Left lobe of liver (tissue), 2 donors: ENCODE data around the gene ABCC4. TPM values are rescaled to one million over a fixed set of nuclear protein-coding genes. Genes with fewer than 3 reads are reported as not detected.
A peak's percentile ranks its signal among the peaks of the same experiment; 100 is the strongest.
"Not testable (repeated sequence)": the region's sequence is repeated elsewhere in the genome, so short reads cannot be mapped to it uniquely, and the experiment has no call there.

ENCODE experiments used
- ATAC-seq: fragments of 200-7000 bp; cut with Tn5 transposase; one replicate; pipeline ENCODE4 v1.9.1; 2020; ENCODE audit warnings: mild to moderate bottlenecking, moderate library complexity
- DNase-seq: peaks from one replicate; pipeline ENCODE4 v3.0.0-alpha.2; 2020; ENCODE audit warnings: low spot score
- total RNA-seq: library from RNA; stranded (reverse); gene quantifications from one replicate; pipeline ENCODE4 v1.2.1, GENCODE V29; 2021
- donor health status: DM: no; HTN: no; CAD: no; lungs with moderate emphysema.
- donor health status: DM: no; HTN: yes; CAD: no.

ABCC4 gene
- total RNA-seq, 1 donor from 2014 or later, result 1.7 TPM

GRCh38 chr13:95174517-95174916 lies 126.7 kb downstream of the ABCC4 start:
- no peak for ATAC-seq

GRCh38 chr13:95168191-95168590 lies 133.1 kb downstream of the ABCC4 start:
- ATAC-seq (no peak), DNase-seq (no peak)

More at GRCh38 chr13:95174517-95174916, 126.7 kb downstream of the ABCC4 start:
- DNase-seq, result no peak

- not testable (repeated sequence) for ATAC-seq, DNase-seq
Observed at GRCh38 chr13:95167003-95167402, 134.2 kb downstream of the ABCC4 start.

- DNase-seq (no peak), ATAC-seq (no peak)
Observed at GRCh38 chr13:95164830-95165229, 136.4 kb downstream of the ABCC4 start.

DNA sequence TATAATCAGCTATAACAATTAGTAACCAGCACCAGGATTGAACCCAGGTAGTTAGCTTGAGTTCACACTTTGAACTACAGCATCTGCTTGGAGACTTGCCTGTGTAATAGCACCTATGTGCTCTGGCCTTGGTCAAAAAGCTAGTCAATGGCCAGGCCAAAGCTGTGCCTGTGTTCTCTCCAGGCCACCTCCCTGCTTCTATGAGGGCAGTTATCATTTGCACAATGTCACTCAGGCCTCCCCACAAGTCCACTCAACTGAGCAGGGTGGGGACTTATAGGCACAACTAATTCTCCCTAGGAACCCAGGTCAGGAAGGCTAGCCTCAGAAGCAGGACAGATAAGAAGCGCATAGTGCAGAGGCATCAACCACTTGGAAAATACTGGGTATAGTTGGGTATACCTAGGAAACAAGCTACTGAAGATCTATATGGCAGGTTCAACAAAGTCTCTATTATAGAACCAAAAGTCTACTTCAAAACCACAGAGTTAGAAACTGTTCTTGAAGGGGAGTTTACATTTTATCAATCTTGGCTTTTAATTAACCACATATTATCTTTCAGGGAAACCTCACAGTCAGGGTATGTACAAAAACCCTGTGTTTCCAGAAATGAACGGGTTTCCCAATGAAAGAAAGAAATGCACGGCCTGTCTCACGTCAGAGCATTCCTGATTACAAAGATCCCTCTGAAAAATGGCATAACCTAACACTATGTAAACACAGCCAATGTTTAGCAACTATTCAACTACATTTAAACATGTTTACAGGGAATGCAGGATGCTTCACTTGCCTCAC lies 140.9 kb downstream of the ABCC4 start:
- no peak for ATAC-seq
- no peak for DNase-seq

- ATAC-seq (no peak), DNase-seq (no peak)
Observed at GRCh38 chr13:95159458-95159857, 141.8 kb downstream of the ABCC4 start.

DNA sequence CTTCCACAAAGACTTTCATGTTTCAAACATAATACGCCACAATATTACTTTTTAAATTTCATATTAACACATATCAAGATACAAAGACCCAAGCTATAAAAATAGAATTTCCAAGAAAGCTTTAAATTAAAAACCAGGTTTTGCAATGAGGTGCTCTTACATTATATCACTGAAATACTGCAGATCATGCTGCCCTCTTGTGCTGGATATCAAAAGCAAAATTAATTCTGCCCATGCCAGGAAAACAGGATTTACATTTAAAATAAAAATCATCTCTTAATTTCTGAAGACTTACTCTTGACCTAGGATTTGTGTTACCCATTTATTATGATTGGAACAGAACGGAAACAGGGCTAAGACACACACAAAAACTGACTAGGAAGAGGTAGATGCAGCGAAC lies 145.0 kb downstream of the ABCC4 start:
- DNase-seq, result no peak
- ATAC-seq, result peak; percentile 46

- ATAC-seq (peak; percentile 46), DNase-seq (no peak)
Observed at GRCh38 chr13:95155504-95155903, 145.7 kb downstream of the ABCC4 start.

DNA sequence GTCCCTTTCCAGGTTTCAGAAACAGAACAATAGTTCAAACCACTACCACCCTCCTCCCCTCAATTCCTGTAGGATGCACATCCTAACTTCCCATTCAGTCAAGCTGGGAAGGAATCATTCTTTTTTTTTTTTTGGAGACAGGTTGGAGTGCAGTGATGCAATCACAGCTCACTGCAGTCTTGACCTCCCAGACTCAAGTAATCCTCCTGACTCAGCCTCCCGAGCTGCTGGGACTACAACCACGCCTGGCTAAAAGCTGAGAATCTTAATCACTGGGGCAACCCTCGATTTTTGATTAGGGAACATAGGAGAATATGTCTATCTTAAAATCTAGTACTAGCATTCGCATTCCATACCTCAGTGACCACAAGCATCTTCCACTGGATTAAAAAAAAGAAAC lies 146.2 kb downstream of the ABCC4 start:
- no peak for DNase-seq
- ATAC-seq, result no peak

GRCh38 chr13:95154413-95154886 lies 146.8 kb downstream of the ABCC4 start:
- no peak for DNase-seq
- no peak for ATAC-seq

DNA sequence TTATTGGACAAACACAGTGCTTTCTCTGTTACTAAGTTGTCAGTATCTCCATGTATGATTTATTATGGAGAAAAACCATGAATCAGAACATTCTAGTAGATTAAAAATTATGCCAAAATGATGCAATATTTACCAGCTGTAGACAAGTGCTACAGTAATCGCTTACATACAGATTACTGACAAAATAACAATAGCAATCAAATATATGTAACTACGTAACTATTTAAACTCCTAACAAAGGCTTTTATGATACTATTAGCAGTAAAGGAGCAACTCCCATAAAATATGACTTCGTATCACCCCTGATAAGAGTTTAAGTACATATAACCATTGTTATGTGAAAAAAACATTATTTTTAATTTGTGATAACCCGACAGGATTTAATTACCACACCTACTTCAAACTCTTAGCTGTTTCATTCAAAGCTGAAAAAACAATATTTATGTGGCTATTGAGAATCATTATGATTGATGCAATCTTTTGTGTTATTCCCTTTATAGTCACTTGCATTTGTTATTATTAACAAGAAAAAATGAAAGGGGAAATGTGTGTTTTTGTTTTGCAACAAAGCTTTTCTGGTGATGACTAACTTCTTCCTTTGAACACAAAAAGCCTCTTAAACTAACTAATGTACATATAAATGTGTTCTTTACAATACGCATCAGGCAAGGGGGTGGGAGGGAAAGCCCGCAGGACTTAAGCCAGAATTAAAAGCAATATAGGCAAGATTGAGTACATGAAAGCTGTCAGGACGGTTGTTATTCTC lies 147.4 kb downstream of the ABCC4 start:
- ATAC-seq, result no peak
- no peak for DNase-seq

DNA sequence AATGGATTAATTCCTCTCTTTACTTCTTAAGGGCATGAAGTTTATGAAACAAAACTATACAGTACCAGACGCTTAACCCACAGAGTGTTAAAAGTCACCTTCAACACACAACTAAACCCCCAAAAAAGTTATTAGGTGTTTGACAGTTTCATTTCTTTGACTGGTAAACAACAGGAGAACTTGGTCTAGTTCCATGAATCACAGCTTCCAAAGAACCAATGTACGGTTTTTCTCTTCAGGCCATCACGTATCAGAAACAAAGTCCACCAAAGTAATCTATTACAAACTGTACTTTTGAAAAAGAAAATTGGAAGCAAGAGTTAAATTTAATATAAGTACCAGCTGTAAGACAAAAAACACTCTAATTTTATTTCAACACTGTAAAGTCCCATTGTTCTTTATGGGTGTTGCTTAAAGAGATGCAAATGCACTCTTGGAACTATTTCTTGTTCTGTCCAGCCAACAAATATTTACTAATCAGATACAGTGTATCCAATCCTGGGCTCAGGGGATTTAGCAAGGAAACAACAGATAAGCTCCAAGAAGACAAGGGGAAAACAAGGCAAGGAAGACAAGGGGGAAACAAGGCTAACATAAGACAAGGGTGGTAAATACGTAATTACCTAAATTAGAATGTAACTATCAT lies 149.2 kb downstream of the ABCC4 start:
- DNase-seq, result no peak
- ATAC-seq, result no peak

DNA sequence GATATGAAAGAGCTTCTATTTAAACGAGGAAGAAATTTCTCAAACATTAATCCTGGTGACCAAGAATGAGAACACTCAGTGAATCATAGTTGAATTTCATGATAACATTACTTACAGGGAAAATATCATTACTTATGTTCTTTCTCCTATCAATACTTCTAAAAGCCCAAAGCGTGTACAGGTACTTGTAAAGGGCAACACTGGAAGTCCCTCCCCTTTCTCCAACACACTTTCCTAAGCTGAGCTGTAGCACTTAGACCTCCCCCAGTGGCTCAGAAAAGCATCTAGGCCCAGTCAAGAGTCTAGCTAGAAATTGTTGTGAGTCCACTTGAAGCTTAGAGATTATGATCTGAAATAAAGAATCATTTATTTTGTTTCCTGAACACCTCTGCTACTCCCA lies 150.7 kb downstream of the ABCC4 start:
- no peak for ATAC-seq
- no peak for DNase-seq

- no peak for DNase-seq
- ATAC-seq, result no peak
Observed at GRCh38 chr13:95146486-95146885, 154.8 kb downstream of the ABCC4 start.

DNA sequence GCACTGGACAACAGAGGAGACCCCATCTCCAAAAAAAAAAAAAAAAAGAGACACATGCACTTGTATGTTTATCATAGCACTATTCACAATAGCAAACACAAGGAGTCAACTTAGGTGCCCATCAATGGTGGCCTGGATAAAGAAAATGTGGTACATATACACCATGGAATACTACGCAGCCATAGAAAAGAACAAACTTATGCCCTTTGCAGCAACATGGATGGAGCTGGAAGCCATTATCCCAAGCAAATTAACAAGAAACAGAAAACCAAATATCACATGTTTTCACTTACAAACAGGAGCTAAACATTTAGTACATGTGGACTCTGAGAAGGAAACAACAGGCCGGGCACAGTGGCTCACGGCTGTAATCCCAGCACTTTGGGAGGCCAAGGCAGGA lies 155.7 kb downstream of the ABCC4 start:
- ATAC-seq (no peak), DNase-seq (no peak)

DNA sequence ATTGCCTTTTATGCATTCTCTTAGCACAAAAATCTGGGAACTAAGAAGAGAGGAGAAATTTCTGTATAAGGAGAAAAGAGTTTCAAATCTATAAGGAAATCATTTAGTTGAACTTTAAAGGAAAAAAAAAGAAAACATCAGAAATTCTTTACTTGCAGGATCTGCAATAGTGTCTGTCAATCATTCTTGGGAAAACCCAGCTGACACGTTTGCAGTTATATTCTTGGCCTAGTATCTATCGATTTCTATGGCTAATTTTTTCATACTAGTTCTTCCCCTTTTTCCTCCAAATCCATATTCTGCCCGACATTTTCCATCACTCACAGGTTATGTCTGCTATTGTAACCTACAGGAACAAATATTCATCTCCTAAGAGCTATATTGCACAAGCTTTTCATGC lies 160.7 kb downstream of the ABCC4 start:
- ATAC-seq (no peak), DNase-seq (no peak)

DNA sequence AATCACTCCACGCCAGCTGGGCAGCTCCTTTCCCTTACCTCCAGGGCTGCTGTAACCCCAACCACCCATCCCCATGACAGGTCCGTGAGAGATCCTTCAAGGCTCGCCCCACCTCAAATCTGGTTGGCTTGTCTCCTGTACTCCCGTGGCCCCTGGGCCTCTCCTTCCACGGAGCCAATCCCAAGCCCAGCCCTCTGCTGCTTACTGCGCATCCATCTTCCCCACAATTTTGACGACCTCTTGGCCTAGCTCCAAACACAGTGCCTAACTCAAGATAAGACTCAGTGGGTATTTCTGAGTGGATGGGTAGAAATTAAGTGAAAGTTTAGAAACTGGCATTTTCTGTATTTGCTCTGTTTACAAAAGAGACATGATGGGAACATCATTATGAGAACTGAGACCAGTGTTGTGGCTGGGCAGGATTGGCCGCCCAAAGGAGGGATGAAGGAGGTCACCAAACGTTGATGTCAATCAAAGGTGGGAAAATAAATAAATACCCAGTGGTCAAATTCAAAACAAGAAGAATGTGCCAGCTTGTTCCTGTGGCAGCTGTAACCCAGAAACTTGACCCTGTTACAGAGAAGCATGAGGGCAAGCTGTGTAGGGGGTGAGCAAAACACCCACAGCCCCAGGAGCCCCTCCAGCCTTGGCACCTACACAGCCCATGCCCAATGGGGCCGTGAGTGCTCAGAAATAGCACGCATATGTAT lies 162.2 kb downstream of the ABCC4 start:
- ATAC-seq (no peak), DNase-seq (no peak)

GRCh38 chr13:95137096-95137495 lies 164.2 kb downstream of the ABCC4 start:
- DNase-seq, result no peak
- ATAC-seq, result no peak

DNA sequence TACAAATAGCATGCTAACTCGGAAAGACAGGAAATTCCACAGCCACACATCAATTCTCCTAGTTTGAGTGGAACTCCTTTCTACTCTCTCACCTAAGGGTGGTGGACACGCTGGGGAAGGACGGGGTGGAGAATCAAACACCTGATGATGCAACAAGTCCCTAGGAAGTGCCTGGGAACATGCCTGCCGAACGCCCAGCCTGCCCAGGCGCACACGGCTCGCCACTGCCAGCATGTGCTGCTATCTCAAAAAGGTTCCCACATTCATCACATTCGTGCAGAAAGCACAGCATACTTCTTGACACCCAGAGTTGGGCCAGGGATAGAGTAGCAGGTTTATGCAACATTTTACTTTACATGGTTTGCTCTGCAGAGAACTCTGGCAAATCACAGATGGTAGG lies 164.6 kb downstream of the ABCC4 start:
- ATAC-seq (no peak), DNase-seq (no peak)

- DNase-seq (no peak), ATAC-seq (no peak)
Observed at GRCh38 chr13:95133498-95133897, 167.8 kb downstream of the ABCC4 start.

GRCh38 chr13:95129004-95129403 lies 172.2 kb downstream of the ABCC4 start:
- ATAC-seq (no peak), DNase-seq (no peak)
